GM19455 (cell line): ENCODE measurements around the gene TM9SF1.

Experiments
- ATAC-seq: cut with Tn5 transposase; IDR thresholded peaks from one replicate; pipeline ENCODE4 v1.9.1; 2021; ENCODE audit not compliant: unreplicated experiment

Gene TM9SF1

DNA sequence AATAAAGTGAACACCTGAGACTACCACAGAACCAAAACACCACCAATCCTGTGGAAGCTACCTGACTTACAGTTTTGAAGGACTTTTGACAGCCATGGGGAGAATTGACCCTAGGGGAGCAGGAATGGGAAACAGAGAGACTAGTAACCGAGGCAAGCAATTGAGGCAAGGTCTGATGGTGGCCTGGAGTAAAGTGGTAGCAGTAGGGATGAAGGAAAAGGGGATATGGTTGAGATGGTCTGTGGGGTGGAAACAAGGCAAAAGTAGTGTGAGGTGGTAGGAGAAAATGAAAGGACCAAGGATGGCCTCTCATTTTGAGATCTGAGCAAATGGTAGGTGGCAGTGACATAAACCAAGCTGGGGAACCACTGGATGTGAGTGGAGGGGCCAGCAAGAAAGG lies 38.4 kb downstream of the TM9SF1 start:
- no peak for ATAC-seq

DNA sequence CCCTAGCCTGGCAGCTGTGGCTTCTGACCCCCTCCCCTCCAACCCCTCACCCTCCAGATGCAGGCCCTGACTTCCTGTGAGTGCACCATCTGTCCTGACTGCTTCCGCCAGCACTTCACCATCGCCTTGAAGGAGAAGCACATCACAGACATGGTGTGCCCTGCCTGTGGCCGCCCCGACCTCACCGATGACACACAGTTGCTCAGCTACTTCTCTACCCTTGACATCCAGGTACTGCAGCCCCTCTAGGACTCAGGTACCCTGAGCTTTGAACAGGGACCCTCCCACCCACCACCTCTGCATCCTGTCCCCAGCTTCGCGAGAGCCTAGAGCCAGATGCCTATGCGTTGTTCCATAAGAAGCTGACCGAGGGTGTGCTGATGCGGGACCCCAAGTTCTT lies 40.1 kb downstream of the TM9SF1 start:
- no peak for ATAC-seq

DNA sequence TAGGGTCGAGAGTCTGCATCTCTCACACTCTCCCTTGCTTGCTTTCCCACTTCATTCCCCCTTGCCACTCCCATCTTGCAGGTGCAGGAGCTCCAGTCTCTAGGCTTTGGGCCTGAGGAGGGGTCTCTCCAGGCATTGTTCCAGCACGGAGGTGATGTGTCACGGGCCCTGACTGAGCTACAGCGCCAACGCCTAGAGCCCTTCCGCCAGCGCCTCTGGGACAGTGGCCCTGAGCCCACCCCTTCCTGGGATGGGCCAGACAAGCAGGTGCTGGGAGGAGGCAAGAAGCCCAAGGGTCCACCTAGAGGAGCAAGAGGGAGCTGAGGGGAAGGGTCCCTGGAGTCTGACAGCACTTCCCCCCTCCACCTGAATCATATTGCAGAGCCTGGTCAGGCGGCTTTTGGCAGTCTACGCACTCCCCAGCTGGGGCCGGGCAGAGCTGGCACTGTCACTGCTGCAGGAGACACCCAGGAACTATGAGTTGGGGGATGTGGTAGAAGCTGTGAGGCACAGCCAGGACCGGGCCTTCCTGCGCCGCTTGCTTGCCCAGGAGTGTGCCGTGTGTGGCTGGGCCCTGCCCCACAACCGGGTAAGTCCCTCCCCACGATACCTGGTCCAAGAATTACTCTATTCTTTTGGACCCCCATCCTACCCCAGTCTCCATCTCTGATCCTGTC lies 43.7 kb downstream of the TM9SF1 start:
- no peak for ATAC-seq

DNA sequence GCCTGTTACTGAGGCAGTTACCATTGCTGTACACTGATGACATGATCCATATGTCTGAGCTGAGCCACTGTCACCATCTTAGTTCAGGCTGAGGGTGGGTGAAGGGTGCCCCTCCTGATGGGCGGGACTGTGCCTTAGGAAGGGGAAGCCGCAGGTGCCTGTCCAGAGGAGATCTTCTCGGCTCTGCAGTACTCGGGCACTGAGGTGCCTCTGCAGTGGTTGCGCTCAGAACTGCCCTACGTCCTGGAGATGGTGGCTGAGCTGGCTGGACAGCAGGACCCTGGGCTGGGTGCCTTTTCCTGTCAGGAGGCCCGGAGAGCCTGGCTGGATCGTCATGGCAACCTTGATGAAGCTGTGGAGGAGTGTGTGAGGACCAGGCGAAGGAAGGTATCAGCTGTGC lies 44.2 kb downstream of the TM9SF1 start:
- no peak for ATAC-seq

DNA sequence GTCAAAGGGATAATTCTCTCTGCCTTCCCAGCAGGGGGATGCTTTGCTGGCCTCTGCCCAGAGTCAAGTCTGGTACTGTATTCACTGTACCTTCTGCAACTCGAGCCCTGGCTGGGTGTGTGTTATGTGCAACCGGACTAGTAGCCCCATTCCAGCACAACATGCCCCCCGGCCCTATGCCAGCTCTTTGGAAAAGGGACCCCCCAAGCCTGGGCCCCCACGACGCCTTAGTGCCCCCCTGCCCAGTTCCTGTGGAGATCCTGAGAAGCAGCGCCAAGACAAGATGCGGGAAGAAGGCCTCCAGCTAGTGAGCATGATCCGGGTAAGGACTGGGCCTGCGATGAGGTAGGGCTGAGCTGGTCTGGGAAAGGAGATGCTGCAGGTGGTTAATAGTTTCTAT lies 44.7 kb downstream of the TM9SF1 start:
- no peak for ATAC-seq

DNA sequence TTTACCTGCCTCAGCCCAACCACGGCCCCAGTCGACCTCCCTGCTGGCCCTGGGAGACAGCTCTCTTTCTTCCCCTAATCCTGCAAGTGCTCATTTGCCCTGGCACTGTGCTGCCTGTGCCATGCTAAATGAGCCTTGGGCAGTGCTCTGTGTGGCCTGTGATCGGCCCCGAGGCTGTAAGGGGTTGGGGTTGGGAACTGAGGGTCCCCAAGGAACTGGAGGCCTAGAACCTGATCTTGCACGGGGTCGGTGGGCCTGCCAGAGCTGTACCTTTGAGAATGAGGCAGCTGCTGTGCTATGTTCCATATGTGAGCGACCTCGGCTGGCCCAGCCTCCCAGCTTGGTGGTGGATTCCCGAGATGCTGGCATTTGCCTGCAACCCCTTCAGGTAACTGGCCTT lies 45.2 kb downstream of the TM9SF1 start:
- no peak for ATAC-seq

DNA sequence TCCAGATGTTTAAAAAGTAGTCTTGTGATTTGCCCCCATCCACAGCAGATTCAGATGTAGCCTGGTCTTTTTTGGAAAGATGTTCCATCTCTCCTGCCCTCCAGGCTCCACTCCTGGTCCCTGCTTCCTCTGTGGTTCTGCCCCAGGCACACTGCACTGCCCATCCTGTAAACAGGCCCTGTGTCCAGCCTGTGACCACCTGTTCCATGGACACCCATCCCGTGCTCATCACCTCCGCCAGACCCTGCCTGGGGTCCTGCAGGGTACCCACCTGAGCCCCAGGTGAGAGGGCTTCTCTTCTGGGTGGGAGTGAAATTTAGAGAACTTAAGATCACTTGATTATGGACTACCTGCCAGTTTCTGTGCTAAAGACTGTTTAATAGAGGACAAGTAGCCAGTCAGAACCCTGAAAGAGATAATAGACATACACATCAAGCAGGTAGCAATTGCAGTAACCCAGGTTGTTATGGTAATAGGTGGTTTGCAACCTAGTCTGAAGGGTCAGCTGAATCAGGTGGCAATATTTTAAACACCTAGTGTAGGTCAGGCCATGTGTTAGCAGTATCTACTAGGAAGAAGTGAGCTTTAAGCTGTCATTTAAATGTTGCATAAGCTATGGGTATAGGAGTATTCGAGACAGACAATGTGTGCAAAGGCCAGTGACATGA lies 45.8 kb downstream of the TM9SF1 start:
- ATAC-seq, result no peak

DNA sequence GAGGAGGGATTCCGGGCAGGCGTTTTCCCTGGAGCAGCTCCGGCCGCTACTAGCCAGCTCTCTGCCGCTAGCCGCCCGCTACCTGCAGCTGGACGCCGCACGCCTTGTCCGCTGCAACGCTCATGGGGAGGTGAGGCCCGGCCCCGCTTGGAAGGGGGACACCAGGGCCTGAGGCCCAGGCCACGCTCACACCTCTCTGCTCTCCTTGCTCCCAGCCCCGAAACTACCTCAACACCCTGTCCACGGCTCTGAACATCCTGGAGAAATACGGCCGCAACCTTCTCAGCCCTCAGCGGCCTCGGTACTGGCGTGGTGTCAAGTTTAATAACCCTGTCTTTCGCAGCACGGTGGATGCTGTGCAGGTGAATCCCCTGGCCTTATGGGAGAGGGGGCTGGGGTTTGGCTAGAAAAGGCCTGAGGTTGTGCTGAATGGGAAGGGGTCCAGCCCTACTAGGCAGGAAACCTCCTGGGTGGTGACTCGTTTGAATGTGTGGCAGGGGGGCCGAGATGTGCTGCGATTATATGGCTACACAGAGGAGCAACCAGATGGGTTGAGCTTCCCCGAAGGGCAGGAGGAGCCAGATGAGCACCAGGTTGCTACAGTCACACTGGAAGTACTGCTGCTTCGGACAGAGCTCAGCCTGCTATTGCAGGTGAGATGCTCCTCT lies 47.3 kb downstream of the TM9SF1 start:
- ATAC-seq, result no peak

DNA sequence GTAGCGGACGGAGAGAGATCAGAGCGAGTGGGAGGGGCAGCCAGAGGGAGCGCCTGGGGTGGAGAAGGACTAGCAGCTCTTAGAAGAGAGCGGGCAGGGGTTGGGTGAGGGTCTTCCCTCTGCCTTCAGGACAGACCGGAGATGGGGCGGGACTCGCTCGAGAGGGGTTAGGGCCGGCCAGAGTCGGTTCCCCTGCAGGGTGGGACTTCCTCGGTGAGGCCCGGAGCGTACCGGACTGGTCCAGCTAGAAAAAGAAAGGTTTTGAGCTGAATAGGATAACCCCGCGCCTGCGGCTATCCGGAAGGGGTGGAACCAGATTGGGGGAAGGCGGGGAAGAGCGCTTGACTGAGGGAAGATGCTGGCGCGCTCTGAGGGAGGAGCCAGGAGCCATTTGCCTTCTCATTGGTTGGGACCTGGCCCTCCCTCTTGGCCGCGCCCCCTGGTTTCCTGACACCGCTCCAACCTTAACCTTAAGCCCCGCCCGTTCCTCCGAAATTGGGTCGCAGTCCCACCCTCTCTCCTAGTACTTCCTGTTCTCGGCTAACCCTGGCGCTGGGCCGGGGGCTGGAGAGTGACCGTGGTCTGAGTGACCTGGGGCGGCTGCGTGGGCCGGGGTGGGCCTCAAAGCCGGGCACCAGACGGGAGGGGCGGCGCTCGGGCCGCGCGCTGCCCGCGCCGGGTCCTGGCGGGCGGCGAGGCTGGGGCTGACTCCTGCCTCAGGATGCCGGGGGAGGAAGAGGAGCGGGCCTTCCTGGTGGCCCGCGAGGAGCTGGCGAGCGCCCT lies 48.1 kb downstream of the TM9SF1 start, which contains the start of gene RNF31:
RNF31 (plus strand) TSS at position 521 of the 783 bp plus-strand sequence; CDS start at position 722, 201 bp downstream.
- peak; percentile 83 for ATAC-seq

DNA sequence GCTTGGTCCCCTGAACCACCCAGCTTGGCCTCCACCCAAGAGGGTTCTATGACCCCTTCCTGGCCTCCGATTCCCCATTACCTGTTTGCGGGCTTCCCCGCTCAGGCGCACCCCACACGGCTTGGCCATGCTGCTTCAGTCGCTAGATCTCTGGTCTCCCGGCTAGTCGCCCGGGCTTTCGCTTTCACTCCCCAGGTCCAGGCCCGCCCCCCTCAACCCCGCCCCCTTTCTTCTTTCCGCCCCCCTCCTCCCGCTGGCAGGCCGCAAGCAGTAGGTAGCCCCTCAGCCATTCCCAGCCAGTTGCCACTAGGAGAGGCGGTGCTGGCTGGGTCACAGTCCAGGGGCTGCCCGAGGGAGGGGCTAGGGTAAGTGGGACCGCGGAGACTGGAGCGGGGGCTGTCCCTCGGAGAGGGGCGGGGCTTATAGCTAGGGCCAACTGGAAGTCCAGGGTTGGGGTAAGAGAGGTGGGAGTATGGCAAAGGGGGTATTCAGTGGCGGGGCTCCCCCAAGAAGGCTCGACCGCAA lies 48.7 kb downstream of the TM9SF1 start, which contains the start of gene PSME2:
PSME2 (minus strand) TSS at position 158 of the 525 bp plus-strand sequence; CDS start at position 129, 29 bp downstream.
- peak; percentile 62 for ATAC-seq

DNA sequence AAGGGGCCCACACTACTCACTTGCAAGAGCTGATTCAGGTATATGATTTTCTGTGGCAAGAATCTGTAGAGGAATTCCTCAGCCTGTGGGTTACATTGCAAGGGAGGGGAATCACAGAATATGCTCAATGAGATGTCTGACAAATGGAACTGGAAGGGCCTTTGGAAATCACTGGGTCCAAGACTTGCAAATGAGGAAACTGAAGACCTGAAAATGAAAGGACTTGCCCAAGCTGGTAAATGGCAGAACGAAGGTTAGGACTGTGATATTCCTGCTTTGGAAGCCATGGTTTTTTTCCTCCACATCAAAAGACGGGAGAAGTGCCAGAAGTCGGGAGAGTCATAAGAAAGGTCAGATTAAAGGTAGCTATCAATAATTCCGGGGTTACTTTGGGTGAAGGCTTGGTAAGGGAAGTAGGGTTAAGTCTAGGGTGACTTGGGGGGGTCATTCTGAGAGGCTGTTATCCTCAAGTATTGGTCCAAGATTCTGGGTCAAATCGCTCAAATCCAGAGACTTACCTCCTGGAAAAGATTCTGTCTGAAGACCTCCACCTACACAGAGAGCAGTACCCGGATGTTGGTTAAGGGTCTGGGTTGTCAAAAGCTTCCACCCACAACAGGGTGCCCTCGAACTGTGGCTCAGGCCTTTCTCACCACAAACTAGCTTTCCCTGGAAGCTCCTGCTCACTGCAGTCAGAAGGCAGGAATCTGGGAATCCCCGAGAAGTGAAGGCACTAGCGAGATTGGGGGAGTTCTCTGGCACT lies 49.4 kb downstream of the TM9SF1 start:
- no peak for ATAC-seq

DNA sequence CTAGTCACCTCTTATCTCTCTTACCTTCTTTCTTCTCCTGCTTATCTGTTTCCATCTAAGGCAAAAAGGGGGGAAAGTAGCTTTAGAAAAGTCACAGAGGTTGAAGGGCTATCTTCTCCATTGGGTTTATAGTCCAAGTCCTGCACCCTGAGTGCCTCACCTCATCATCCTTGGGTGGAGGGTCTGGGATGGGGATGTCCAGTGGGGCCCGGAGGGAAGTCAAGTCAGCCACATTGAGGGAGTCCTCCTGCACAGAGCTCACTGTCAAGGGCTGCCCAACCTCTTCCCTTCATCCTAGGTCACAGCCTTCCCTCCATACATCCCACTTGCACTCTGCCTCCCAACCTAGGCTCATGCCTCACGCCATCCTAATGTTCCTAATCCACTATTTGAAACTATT lies 50.0 kb downstream of the TM9SF1 start:
- ATAC-seq, result no peak

DNA sequence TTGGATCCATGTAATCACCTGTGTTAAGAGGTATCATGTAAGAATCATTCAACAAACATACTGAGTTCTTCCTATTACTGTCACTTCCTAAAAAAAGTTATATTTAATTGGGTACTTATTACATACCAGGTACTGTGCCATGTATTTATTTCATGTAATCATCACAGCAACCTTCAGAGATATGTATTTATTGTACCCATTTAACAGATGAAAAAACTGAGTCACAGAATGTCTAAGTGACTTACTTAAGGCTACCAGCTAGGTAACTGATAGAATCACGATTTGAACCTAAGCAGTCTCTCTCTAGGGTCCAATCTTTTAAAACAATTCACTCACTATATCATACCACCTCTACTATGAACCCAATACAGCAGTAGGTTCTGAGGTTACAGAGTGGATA lies 50.8 kb downstream of the TM9SF1 start:
- no peak for ATAC-seq

DNA sequence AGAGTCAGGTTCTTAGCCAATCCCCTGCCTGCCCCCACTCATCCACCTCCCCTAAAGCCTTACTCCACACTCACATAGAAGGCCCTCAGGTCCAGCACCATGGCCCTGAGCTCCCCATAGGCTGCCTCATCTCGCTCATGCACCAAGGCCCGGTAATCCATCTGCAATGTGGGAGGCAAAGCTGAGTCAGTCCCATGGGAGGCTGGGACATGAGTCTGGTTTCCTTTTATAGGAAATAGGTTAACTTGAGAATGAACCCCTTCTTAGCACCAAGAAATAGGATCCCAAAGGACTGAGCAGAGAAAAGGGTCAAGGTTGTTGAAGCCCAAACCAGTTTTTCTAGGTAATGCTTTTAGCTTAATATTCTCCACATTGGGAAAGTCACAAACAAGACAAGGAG lies 51.7 kb downstream of the TM9SF1 start:
- ATAC-seq, result no peak

DNA sequence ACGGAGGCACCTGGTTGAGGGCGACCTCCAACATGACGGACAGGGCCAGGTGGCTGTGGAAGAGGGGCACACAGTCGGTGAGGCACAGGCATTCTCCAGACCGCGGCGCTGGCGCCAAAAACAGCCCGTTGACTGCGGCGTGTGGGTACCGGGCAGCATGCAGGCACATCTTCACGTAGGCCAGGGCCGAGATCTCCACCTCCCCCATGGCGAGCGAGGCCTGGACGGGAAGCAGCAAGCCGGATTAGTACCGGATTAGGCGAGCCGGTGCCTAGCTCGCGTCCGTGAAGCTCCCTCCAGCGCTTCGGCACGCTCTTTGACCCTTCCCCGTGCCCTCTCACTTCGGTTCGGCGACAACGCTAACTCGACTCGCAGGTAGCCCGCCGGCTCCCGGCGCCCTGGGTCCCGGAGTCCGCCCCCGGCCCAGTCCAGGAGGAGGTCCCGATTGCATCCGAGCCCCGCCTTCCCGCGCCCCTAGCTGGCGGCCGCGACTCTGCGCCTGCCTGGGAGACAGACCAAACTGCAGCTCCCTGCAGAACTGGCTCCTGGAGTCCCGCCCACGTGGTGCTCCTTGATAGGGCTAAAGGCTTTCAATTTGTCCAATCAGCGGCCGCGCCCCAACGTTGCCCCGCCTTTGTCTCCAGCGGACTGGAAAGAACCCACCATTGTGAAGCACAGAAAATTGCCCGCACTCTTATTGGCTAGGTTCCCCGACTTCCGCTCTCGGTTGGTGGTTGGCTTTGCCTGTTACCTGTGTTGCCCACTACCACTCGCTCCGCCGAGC lies 54.0 kb downstream of the TM9SF1 start, which contains the start of gene EMC9:
EMC9 (minus strand) TSS at position 495 of the 784 bp plus-strand sequence; CDS start at position 208, 287 bp downstream.
- peak; percentile 78 for ATAC-seq

DNA sequence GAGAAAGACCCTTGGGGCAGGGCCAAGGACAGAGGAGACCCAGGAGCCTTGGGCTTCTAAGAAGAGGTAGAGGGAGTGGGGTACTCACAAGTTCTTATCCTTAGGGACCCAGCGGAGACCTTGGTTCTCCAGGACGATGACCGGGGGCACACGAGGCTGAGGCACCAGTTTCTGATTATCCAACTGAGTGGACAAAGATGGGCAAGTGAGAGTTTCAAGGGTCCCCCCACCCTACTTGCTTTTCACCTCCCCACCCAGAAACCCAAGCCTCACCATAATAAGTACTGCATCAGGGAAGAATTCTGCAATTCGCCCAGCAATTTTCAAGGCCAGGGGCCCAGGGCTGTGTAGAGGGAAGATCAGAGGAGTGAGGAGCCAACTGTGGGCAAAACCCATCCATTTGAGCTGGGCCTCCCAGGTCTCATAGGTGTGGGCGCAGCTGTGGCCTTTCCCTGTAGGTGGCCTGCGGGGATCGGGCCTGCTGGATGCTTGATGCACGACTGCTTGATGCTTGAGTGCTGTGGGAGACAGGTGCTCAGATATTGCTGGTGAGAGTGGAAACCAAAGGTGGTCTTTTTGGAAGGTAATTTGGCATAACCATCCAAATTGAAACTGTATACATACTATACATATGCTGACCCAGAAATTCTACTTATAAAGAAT lies 55.8 kb downstream of the TM9SF1 start:
- no peak for ATAC-seq
